OCI-LY1 (cell line): Measurements from ENCODE around the gene OGG1.

ENCODE experiments used
- CTCF ChIP-seq: fragments of 200-600 bp; sonication (generic), shearing (Covaris generic); IDR thresholded peaks from 2 replicates; pipeline ENCODE4 v1.5.1; 2017; ENCODE audit warnings: mild to moderate bottlenecking, antibody characterized with exemption, low read length, moderate library complexity, mixed read lengths
- EZH2 ChIP-seq: fragments of 200-600 bp; sonication (generic), shearing (Covaris generic); IDR thresholded peaks from 2 replicates; pipeline ENCODE4 v1.8.0; 2017; ENCODE audit warnings: borderline replicate concordance, mixed run types, mild to moderate bottlenecking, antibody characterized with exemption, low read length, moderate library complexity, mixed read lengths

GRCh38 chr3:9713142-9713541 lies 36.6 kb upstream of the OGG1 start:
- TF ChIP-seq CTCF (no peak), EZH2 (no peak)
